GM21786 (cell line): ENCODE data around the gene TRIM23.
A peak's percentile ranks its signal among the peaks of the same experiment; 100 is the strongest.

Source experiments
- ATAC-seq: cut with Tn5 transposase; IDR thresholded peaks from one replicate; pipeline ENCODE4 v1.9.1; 2021; ENCODE audit not compliant: unreplicated experiment

The TRIM23 gene

DNA sequence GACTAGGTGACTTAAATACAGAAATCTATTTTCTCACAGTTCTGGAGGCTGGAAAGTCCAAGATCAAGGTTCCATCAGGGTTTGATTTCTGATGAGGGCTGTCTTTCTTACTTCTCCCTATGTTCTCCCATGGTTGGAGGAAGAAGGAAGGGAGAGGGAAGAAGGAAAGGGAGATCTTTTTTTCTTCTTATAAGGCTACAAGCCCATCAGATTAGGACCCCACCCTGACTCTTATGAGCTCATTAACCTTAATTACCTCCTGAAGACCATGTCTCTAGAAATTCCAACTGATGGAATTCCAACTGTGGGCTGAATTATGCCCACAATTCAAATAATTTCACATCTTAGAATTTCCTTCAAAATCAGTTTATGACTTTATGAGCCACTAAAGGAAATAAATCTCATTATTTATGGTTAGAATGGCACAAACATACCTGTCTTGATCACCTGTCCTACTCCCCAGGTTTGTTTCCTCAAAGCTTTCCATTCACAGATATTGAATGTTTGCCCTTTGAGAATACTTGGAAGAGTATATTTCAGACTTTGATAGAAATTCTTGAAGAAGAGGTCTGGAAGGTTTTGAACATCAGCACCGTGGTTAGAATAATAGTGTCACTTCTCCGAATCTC lies 53.4 kb downstream of the TRIM23 start:
- no peak for ATAC-seq

GRCh38 chr5:65566505-65566904 lies 57.6 kb downstream of the TRIM23 start:
- ATAC-seq = no peak

DNA sequence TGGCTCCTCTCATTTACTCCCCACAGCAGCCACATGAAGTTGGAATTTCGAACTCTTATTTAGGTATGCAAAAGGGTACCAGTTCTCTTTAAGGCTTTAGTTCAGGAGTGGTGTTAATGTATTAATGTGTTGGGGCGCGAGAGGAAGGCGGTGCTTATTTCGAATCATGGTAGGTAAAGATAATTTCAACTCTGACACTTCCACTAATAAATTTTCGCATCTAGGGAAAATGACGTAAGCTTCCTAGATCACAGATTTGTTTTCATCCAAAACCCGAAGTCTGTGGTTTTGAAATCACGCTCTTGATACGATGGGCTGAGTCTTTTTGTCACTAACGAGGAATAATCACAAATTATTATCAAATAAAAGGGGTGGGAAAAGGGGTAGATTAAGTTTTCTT lies 60.4 kb downstream of the TRIM23 start:
- ATAC-seq = no peak

- ATAC-seq = peak; percentile 98
Measured at GRCh38 chr5:65562731-65563701, 61.1 kb downstream of the TRIM23 start, which contains the start of the genes CENPK and PPWD1. Gene CENPK, minus strand, starts transcription at chr5:65563168. Its CDS starts 8,261 bp downstream, at chr5:65554907. Gene PPWD1, plus strand, starts transcription at chr5:65563296. Its CDS starts 15 bp downstream, at chr5:65563311.

DNA sequence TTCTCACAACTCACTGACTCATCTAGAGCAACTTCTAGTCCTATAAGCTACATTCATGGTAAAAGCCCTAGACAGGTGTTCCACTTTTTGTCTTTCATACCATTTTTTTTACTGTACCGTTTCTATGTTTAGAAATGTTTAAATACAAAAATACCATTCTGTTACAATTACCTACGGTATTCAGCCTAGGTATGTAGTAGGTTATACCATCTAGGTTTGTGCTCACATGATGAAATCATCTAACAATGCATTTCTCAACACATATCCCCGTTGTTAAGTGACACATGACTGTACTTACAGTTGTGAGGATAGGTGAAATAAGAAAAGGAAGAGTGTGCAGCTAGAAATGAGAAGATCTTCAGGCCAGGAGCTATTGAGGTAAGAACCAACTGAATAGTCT lies 67.4 kb downstream of the TRIM23 start:
- no peak for ATAC-seq

DNA sequence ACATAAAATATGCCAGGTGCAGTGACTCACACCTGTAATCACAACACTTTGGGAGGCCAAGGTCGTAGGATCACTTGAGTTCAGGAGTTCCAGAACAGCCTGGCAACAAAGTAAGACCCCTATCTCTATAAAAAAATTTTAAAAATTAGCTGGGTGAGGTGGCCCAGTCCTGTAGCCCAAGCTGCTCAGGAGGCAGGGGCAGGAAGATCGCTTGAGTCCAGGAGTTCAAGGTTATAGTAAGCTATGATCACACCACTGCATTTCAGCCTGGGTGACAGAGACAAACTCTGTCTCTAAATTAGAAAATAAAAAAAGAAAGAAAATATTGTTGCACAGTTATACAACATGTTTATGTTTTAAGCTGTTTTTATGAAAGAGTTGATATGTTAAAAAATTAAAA lies 68.0 kb downstream of the TRIM23 start:
- ATAC-seq = no peak

DNA sequence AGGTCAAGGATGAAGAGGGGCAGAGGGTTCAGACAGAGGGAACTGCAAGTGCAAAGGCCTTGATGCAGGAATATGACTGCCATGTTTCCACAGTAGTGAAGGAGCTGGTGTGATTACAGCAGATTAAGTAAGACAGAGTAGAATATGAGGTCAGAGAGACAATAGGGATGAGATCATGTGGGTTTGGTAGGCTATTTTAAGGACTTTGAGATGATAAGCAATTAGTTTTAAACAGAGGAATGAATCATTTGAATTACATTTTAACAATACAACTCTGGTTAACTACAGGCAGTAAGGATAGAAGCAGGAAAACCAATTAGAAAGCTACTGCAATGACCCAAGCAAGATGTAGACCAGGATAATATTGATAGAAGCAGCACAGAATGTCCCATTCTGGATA lies 68.8 kb downstream of the TRIM23 start:
- no peak for ATAC-seq

- no peak for ATAC-seq
Measured at GRCh38 chr5:65553941-65554340, 70.2 kb downstream of the TRIM23 start.

- no peak for ATAC-seq
Measured at GRCh38 chr5:65548281-65548680, 75.9 kb downstream of the TRIM23 start.

DNA sequence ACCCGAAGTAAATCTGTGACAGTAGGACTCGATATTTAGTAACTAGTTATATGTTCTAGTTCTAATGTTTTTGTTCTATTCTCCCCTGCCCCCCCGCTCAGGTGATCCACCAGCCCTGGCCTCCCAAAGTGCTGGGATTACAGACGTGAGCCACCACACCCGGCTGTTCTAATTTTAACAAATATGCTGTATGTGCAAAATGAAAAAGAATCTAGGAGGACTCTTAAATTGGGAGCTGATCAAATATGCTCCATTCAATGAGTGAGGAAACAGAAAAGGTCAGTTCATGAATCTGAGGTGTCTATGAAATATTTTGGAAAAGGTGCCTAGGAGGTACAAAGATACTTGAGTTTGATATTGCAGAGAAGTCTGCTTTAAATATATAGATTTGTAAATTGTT lies 78.0 kb downstream of the TRIM23 start:
- ATAC-seq = no peak

DNA sequence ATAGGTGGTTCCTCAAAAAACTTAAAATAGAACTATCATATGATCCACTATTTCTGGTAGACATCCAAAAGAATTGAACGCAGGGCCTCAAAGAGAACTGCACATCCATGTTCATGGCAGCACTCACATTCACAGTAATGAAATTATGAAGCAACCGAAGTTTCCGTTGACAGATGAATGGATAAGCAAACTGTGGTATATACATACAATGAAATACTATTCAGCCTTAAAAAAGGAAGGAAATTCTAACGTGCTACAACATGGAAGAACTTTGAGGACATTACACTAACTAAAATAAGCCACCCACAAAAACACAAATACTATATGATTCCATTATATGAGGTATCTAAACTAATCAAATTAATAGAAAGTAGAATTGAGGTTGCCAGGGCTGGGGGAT lies 79.7 kb downstream of the TRIM23 start:
- no peak for ATAC-seq

GRCh38 chr5:65539827-65540226 lies 84.3 kb downstream of the TRIM23 start:
- ATAC-seq = no peak
